HG02642 (cell line): ENCODE results near the gene NUDT12.

Experiments used
- ATAC-seq: cut with Tn5 transposase; IDR thresholded peaks from one replicate; pipeline ENCODE4 v1.9.1; 2021; ENCODE audit warnings: mild to moderate bottlenecking; ENCODE audit not compliant: unreplicated experiment, poor library complexity

Gene NUDT12

GRCh38 chr5:103541569-103541968, 21.0 kb downstream of the NUDT12 start:
- ATAC-seq: no peak

- ATAC-seq: no peak
Observed at GRCh38 chr5:103541114-103541513, 21.5 kb downstream of the NUDT12 start.

DNA sequence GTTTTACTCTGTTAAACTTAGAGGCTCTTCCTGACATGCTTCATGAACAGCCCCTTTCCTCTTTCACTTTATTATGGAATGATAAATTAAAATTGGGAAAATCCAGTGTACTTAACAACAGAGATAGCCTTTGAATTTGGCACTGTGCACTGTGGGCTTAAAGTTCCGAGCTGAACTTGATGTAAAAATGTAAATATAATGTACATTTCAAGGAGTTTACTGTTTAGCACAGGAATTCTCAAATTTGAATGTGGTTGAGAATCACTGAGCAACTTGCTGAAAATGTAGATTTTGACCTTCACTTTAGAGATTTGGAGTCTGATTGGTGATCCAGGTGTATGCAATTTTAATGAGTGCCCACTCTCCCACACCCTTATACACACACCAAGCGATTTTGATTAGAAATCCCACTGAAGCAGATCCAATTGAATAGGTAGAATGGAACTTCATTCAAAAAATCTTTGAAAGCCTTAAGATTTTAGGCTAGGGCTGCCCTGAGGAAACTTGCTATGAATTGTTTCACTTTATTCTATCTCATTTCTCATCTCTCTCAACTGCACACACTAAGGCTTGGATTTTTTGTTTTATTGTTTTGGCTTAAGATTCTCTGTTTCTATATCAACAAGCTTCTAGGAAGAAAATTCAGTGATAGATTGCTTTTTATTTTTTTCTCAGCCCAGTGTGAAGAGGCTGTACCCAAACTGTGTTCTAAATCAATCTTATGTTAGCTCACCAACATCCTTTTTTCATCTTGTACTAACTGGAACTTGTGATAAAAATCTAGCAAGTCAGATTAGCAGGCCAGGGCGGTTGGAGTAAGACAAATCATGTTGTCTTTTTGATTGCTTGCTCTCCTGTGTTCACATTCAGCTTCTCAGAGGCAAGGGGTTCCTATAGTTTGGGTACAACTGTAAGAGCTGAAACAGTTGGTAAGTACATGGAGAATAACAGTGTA, 22.9 kb downstream of the NUDT12 start:
- ATAC-seq: no peak

DNA sequence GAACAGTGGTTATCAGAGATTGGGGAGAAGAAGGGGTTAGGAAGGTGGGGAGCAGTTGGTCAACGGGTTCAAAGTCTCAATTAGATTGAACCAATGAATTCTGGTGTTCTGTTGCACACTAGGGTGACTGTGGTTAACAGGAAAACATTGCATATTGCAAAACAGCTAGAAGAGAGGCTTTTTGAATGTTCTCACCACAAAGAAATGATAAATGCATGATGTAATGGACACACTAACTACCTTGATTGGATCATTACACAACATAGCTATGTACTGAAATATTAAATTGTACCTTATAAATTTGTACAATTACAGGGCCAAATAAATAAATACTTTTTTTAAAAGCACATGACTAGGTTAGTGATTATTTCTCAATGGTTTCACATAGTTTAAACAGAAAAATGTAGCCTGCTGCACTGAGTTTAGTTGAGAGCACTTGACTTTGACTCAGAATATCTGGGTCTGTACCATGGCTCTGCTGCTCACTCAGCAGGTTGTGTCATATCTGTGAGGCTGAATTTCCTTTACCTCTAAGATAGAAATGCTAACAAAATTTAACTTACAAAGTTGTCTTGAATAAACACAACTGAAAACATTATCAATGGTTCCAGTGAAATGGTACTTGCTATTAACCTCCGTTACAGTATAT, 30.4 kb downstream of the NUDT12 start:
- no peak for ATAC-seq

- no peak for ATAC-seq
Observed at GRCh38 chr5:103526164-103526915, 36.2 kb downstream of the NUDT12 start.

DNA sequence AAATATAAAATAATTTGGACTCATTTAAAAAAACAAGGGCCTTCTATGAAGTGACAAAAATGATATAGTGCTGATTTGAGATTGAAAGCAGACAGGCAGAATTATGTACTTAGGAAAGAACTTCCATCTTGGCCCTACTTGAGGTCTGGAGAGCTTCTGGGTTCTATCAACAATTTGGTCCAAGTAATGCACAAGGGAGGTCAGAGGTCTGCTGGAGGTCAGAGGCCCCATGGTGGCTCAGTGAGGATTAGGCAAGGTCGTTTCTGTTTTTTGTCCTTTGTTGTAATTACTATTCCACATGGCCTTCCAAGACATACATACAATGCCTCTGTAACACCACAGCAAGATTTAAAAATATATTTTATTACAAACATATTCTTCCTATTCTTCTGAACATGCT, 37.2 kb downstream of the NUDT12 start:
- ATAC-seq: no peak

GRCh38 chr5:103523319-103523718, 39.3 kb downstream of the NUDT12 start:
- ATAC-seq: no peak

DNA sequence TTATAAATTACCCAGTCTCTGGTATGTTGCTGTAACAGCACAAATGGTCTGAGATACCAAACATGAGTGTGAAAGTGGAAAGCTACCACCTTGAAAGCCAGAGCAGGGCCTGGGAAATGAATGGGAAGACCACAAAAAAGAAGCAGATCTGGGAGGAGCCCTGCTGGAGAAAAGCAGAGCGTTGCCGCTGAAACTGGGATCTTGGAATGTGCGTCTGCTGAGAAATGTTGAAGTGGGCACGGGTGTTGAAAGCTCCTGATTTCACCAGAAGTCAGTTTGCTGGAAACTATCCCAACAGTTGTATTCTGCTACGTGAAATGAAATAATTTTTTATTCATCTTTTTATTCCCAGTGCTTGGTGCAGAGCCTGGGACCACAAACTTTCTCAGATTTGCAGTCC, 40.0 kb downstream of the NUDT12 start:
- no peak for ATAC-seq

GRCh38 chr5:103519550-103519949, 43.0 kb downstream of the NUDT12 start:
- ATAC-seq: no peak

- no peak for ATAC-seq
Observed at GRCh38 chr5:103514371-103514770, 48.2 kb downstream of the NUDT12 start.

GRCh38 chr5:103513701-103514100, 48.9 kb downstream of the NUDT12 start:
- ATAC-seq: no peak

GRCh38 chr5:103512500-103512899, 50.1 kb downstream of the NUDT12 start:
- no peak for ATAC-seq

DNA sequence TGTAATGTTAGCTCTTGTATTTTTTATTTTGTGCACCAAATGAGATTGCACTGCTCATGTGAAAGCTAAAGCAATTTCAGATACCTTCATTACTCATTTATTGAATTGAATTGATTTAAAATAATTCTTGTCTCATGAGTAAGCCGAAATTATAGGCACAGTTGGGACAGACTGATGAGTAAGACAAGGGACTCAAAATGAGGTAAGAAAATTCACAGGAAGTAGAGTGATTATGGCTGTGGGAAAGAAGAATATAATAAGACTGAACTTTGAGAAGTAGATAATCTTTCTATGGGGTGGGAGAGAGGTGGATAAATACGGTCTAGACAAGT, 51.1 kb downstream of the NUDT12 start:
- no peak for ATAC-seq

DNA sequence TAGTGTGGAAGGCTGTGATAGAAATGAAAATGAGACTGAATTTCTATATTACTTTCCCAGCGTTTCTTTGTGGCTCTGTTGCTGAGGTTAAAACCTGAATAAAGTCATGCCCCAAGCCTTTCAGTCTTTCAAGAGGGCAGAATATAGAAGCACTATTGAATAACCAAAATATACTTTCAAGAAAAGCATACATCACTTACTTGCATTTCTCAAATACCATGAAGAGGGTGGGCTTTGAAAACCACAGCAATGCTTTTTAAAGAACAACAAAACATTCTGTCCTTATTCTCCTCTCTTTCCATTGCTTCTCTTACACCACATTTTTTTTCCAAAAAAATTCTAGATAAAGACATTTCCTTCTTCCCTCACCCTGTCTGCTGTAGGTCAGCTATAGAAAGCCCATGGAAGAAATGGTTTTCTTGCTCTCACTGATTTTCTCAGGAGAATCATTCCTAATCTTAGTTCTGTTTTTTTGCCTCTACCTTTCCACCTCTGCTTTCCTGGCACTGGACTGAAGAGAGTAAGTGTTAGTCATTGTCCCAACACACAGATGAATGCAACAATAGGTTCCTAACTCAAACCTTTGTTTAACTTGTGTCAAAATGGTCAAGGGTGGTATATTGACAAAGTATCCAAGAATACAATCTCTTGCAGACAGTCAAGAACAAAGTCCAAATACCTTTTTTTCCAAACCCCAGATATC, 51.6 kb downstream of the NUDT12 start:
- ATAC-seq: no peak

DNA sequence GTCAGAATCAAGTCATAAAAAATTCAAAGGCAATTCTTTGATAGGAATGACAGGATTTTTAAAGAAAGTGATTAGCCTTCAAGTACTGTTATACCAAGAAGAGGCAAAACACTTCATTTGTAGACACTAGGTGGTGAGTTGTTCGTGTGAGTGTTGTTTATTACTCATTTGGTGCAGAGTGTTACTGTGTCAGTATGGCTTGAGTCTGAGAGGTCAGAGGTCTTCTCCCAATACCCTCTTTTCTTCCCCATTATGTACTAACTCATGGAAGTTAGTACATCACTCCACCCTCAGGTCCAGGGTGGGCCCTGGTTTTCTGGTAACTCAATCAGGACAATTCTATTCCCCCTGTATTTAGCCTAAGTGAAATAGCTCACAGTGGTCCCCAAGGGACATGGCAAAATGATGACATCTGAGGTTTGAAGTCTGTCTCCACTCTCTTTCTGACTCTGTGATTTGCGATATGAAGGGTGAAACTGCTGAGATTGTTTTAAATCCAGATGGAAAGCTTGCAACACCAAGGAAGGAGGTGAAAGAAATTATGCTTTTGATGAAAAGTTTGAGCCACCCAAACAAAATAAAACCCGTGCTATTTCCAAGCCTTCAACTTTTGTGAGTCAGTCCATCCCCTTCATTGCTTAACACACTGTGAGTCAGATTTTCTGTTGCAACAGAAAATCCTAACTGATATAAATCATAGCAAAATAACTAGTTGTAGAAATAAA, 56.8 kb downstream of the NUDT12 start:
- ATAC-seq: no peak

DNA sequence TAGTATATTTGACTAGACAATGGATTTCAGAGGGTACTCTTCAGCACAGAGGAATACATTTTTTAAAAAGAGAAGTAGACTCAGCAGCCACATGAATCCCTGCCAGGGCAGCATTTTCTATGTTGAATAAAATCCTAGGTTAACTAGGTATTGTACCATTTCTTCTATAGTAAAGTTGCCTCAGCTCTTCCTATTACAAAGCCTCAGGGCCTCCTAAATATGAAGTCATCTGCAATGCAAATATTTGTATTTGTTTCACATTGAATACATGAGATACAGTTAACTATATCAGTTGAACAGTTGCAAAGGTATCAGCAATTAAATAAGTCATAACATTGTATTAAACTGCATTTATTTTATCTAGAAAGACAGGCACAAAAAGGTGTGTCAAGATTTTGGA, 59.5 kb downstream of the NUDT12 start:
- ATAC-seq: no peak

- ATAC-seq: no peak
Observed at GRCh38 chr5:103502662-103503061, 59.9 kb downstream of the NUDT12 start.
